H1 (cell line): ENCODE measurements around the gene ECD.

Source experiments
- CEBPB ChIP-seq: IDR thresholded peaks from 2 replicates; pipeline ENCODE4 v1.6.1; 2012; ENCODE audit warnings: low read depth, low read length
- CHD2 ChIP-seq: IDR thresholded peaks from 2 replicates; pipeline ENCODE4 v1.6.1; 2012; ENCODE audit warnings: low read length, improper control_type of control experiment
- JUN ChIP-seq: IDR thresholded peaks from 2 replicates; pipeline ENCODE4 v1.6.1; 2011; ENCODE audit warnings: low read depth, mild to moderate bottlenecking, improper control_type of control experiment, low read length
- POLR2A ChIP-seq, 2 experiments: IDR thresholded peaks; 1 replicate in 1 of 2; 2 replicates in 1 of 2; pipeline ENCODE4 v1.6.1; 2011; ENCODE audit warnings: low read depth in 2 of 2, low read length in 2 of 2, mild to moderate bottlenecking in 2 of 2; ENCODE audit errors: control extremely low read depth in 1 of 2
- POLR2AphosphoS5 ChIP-seq: IDR thresholded peaks from 2 replicates; pipeline ENCODE4 v1.6.1; 2011; ENCODE audit warnings: low read depth, low read length
- RAD21 ChIP-seq, 2 experiments: IDR thresholded peaks in 1 of 2; conservative IDR thresholded peaks in 1 of 2; 2 replicates each; pipeline ENCODE4 v1.6.1; 2011; ENCODE audit warnings: low read depth in 2 of 2, low read length in 2 of 2, improper control_type of control experiment in 1 of 2, inconsistent platforms in 1 of 2, mild to moderate bottlenecking in 1 of 2, moderate library complexity in 1 of 2
- RFX5 ChIP-seq: IDR thresholded peaks from 2 replicates; pipeline ENCODE4 v1.6.1; 2011; ENCODE audit warnings: low read depth, low read length, improper control_type of control experiment, borderline replicate concordance
- SP1 ChIP-seq: IDR thresholded peaks from 2 replicates; pipeline ENCODE4 v1.6.1; 2011; ENCODE audit warnings: low read depth, low read length
- SP2 ChIP-seq: IDR thresholded peaks from 2 replicates; pipeline ENCODE4 v1.6.1; 2012; ENCODE audit warnings: mild to moderate bottlenecking, low read length, inconsistent platforms
- TCF12 ChIP-seq: IDR thresholded peaks from 2 replicates; pipeline ENCODE4 v1.6.1; 2011; ENCODE audit warnings: low read depth, mild to moderate bottlenecking, low read length
- TF ChIP-seq, protein P1 (sequence below), 3 experiments: IDR thresholded peaks; 1 replicate in 2 of 3; 2 replicates in 1 of 3; pipeline versions ENCODE4 v1.5.1 to v1.6.1; 2011; ENCODE audit warnings: low read length in 3 of 3, mild to moderate bottlenecking in 3 of 3, inconsistent platforms in 2 of 3, low read depth in 1 of 3, moderate library complexity in 1 of 3; ENCODE audit not compliant: insufficient read depth in 1 of 3; ENCODE audit errors: control extremely low read depth in 1 of 3
- TF ChIP-seq, protein P2 (sequence below): IDR thresholded peaks from 2 replicates; pipeline ENCODE4 v1.6.1; 2012; ENCODE audit warnings: low read length, inconsistent platforms

DNA sequence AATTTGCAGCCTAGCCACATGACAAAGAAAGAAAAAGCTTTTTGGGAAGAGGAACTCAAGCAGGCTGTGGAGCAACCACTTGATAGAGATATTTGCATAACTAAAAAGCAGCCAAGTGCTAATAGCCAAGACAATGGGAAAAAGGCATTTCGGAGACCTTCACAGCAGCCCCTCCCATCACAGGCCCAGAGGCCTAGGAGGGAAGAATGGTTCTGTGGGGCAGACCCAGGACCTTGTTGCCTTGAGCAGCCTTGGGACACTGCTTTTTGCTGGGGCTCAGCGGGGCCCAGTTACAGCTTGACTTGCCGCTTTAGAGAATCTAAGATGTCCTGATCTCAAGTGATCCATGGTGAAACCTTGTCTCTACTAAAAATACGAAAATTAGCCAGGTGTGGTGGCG, 38.6 kb upstream of the ECD start:
- TF ChIP-seq RFX5, result no peak
- no peak for TF ChIP-seq RAD21 (IDR thresholded peaks at IDR 0.05 in 1 of 2, conservative IDR thresholded peaks at IDR 0.05 in 1 of 2; ENCODE audit: low read depth in 2 of 2, low read length in 2 of 2)
- no peak for TF ChIP-seq TCF12
- TF ChIP-seq CEBPB, result no peak
- no peak for TF ChIP-seq POLR2A (IDR thresholded peaks at IDR 0.05; ENCODE audit: control extremely low read depth in 1 of 2, low read depth in 2 of 2, low read length in 2 of 2)
- TF ChIP-seq, protein P1, sequence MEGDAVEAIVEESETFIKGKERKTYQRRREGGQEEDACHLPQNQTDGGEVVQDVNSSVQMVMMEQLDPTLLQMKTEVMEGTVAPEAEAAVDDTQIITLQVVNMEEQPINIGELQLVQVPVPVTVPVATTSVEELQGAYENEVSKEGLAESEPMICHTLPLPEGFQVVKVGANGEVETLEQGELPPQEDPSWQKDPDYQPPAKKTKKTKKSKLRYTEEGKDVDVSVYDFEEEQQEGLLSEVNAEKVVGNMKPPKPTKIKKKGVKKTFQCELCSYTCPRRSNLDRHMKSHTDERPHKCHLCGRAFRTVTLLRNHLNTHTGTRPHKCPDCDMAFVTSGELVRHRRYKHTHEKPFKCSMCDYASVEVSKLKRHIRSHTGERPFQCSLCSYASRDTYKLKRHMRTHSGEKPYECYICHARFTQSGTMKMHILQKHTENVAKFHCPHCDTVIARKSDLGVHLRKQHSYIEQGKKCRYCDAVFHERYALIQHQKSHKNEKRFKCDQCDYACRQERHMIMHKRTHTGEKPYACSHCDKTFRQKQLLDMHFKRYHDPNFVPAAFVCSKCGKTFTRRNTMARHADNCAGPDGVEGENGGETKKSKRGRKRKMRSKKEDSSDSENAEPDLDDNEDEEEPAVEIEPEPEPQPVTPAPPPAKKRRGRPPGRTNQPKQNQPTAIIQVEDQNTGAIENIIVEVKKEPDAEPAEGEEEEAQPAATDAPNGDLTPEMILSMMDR (IDR thresholded peaks at IDR 0.05; ENCODE audit: control extremely low read depth in 1 of 3, insufficient read depth in 1 of 3, low read depth in 1 of 3, low read length in 3 of 3), result no peak
- no peak for TF ChIP-seq SP1
- TF ChIP-seq SP2, result no peak
- TF ChIP-seq, protein P2, sequence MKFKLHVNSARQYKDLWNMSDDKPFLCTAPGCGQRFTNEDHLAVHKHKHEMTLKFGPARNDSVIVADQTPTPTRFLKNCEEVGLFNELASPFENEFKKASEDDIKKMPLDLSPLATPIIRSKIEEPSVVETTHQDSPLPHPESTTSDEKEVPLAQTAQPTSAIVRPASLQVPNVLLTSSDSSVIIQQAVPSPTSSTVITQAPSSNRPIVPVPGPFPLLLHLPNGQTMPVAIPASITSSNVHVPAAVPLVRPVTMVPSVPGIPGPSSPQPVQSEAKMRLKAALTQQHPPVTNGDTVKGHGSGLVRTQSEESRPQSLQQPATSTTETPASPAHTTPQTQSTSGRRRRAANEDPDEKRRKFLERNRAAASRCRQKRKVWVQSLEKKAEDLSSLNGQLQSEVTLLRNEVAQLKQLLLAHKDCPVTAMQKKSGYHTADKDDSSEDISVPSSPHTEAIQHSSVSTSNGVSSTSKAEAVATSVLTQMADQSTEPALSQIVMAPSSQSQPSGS, result no peak
- no peak for TF ChIP-seq JUN
- TF ChIP-seq CHD2, result no peak
- TF ChIP-seq POLR2AphosphoS5, result no peak
